Measurements from ENCODE around the gene FAM20C. TPM values are rescaled to one million over a fixed set of nuclear protein-coding genes. Genes with fewer than 3 reads are reported as not detected.

The FAM20C gene
- total RNA-seq, 4 donors from 2014 or later, result 3.8 to 28.8 (median 16.4) TPM

GRCh38 chr7:223118-223800 is 30.9 kb downstream of the FAM20C start:
- no peaks in the 10 kb centered on the region for H3K9me3 ChIP-seq
- intact Hi-C loops (cut with DNase I; ENCODE audit: low total_unique reads), result no loop called here
- no peak overlapping the region for H3K27ac ChIP-seq
- no peaks in the 10 kb centered on the region for H3K36me3 ChIP-seq
- H3K27me3 ChIP-seq, result no peaks in the 10 kb centered on the region
- no peak for DNase-seq
- TF ChIP-seq POLR2A (IDR thresholded peaks at IDR 0.05) (no peak), CTCF (IDR thresholded peaks at IDR 0.05) (no peak)
- no peaks in the 10 kb centered on the region for H3K4me1 ChIP-seq
- no peak overlapping the region for H3K4me3 ChIP-seq

- intact Hi-C loops (cut with DNase I; ENCODE audit: low total_unique reads), result no loop called here
Measured at GRCh38 chr7:223861-224260, 31.5 kb downstream of the FAM20C start.

GRCh38 chr7:226281-226895 is 34.0 kb downstream of the FAM20C start:
- intact Hi-C loops (cut with DNase I; ENCODE audit: low total_unique reads), result no loop called here
- no peak overlapping the region for H3K27ac ChIP-seq
- no peaks in the 10 kb centered on the region for H3K9me3 ChIP-seq
- no peak for DNase-seq
- peaks cover 0 to 17% of the 10 kb centered on the region in 2 donors for H3K4me1 ChIP-seq
- no peaks in the 10 kb centered on the region for H3K36me3 ChIP-seq
- H3K27me3 ChIP-seq, result no peaks in the 10 kb centered on the region
- TF ChIP-seq CTCF (IDR thresholded peaks at IDR 0.05) (no peak), POLR2A (IDR thresholded peaks at IDR 0.05) (no peak)
- H3K4me3 ChIP-seq, result no peak overlapping the region

More at GRCh38 chr7:223861-224260, 31.5 kb downstream of the FAM20C start:
- TF ChIP-seq CTCF (IDR thresholded peaks at IDR 0.05) (no peak), POLR2A (IDR thresholded peaks at IDR 0.05) (no peak)
- no peaks in the 10 kb centered on the region for H3K9me3 ChIP-seq
- no peak for DNase-seq
- H3K36me3 ChIP-seq, result no peaks in the 10 kb centered on the region
- no peak overlapping the region for H3K4me3 ChIP-seq
- H3K27me3 ChIP-seq, result no peaks in the 10 kb centered on the region
- H3K4me1 ChIP-seq, result peaks cover 0 to 2% of the 10 kb centered on the region in 2 donors
- H3K27ac ChIP-seq, result no peak overlapping the region

- H3K27ac ChIP-seq, result peak overlapping the region in 1 of 2 donors; percentile 78
- H3K36me3 ChIP-seq, result no peaks in the 10 kb centered on the region
- peaks cover 0 to 17% of the 10 kb centered on the region in 2 donors for H3K4me1 ChIP-seq
- intact Hi-C loops (cut with DNase I; ENCODE audit: low total_unique reads), result no loop called here
- no peaks in the 10 kb centered on the region for H3K9me3 ChIP-seq
- TF ChIP-seq POLR2A (IDR thresholded peaks at IDR 0.05) (no peak), CTCF (IDR thresholded peaks at IDR 0.05) (no peak)
- no peak for DNase-seq
- no peaks in the 10 kb centered on the region for H3K27me3 ChIP-seq
- no peak overlapping the region for H3K4me3 ChIP-seq
Measured at GRCh38 chr7:227926-228325, 35.6 kb downstream of the FAM20C start.

DNA sequence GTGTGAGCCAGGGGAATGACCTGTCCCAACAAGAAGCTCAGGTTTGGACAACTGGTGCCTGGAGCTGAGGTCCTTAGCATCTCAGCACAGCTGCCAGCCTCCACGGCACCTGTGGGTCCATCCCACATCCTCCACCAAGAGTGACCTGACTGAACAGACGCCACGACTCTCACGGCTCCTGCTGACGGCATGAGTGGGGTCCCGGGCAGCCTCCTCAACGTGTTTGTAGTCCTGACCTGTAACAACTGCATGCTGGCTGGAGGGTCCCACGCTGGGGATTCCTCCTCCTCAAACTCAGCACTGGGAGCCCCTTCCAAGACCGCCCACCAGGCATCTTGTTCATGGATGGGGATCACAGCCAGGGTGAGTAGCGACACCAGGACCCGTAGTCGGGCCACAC is 36.2 kb downstream of the FAM20C start:
- TF ChIP-seq CTCF (IDR thresholded peaks at IDR 0.05) (no peak), POLR2A (IDR thresholded peaks at IDR 0.05) (no peak)
- DNase-seq, result no peak
- Histone ChIP-seq H3K27ac (peak overlapping the region; percentile 59 to 78), H3K27me3 (no peaks in the 10 kb centered on the region), H3K4me3 (no peak overlapping the region), H3K4me1 (peaks cover 0 to 17% of the 10 kb centered on the region in 2 donors), H3K9me3 (no peaks in the 10 kb centered on the region), H3K36me3 (no peaks in the 10 kb centered on the region)
- intact Hi-C loops (cut with DNase I; ENCODE audit: low total_unique reads), result no loop called here
